Measurements from ENCODE around the gene MTFR1L.

GRCh38 chr1:25804244-25804963, 15.3 kb upstream of the MTFR1L start:
- TF ChIP-seq PHF20 (IDR thresholded peaks at IDR 0.05; ENCODE audit: partially characterized antibody) (no peak), ZNF217 (CRISPR knock-in tag; IDR thresholded peaks at IDR 0.05) (no peak), POLR2A (conservative IDR thresholded peaks at IDR 0.05) (no peak), RFX1 (IDR thresholded peaks at IDR 0.05) (no peak), NFATC3 (IDR thresholded peaks at IDR 0.05) (no peak), FOS (IDR thresholded peaks at IDR 0.05; ENCODE audit: extremely low read depth, insufficient read length) (no peak), SIRT6 (IDR thresholded peaks at IDR 0.05; ENCODE audit: low read depth, low read length) (no peak), CTCF (IDR thresholded peaks at IDR 0.05 in 2 of 3, conservative IDR thresholded peaks at IDR 0.05 in 1 of 3; ENCODE audit: insufficient read depth in 2 of 3, low read depth in 1 of 3, low read length in 3 of 3) (no peak), EHMT2 (IDR thresholded peaks at IDR 0.05) (no peak)
